NCI-H82 (cell line): ENCODE results near the gene RASAL2.

ENCODE experiments used
- DNase-seq: peaks from one replicate; lab custom pipeline; 2025; lab: John Stamatoyannopoulos, UW

The RASAL2 gene

GRCh38 chr1:178093951-178094738, at the start of gene RASAL2:
Gene RASAL2 (plus strand): TSS chr1:178094104. CDS start chr1:178094493, 389 bp downstream.
- DNase-seq = peak; percentile 84

- no peak for DNase-seq
Observed at GRCh38 chr1:178046591-178047270, 47.2 kb upstream of the RASAL2 start.

GRCh38 chr1:178047403-178048093, 46.4 kb upstream of the RASAL2 start:
- DNase-seq = no peak

- DNase-seq = no peak
Observed at GRCh38 chr1:178048426-178048825, 45.5 kb upstream of the RASAL2 start.

- DNase-seq = no peak
Observed at GRCh38 chr1:178048883-178049282, 45.0 kb upstream of the RASAL2 start.

- no peak for DNase-seq
Observed at GRCh38 chr1:178050084-178050483, 43.8 kb upstream of the RASAL2 start.

- DNase-seq = no peak
Observed at GRCh38 chr1:178051071-178051470, 42.8 kb upstream of the RASAL2 start.

- DNase-seq = no peak
Observed at GRCh38 chr1:178052650-178053461, 41.0 kb upstream of the RASAL2 start.

GRCh38 chr1:178055093-178055492, 38.8 kb upstream of the RASAL2 start:
- DNase-seq = peak; percentile 65

GRCh38 chr1:178055779-178056471, 38.0 kb upstream of the RASAL2 start:
- peak; percentile 31 for DNase-seq

GRCh38 chr1:178057141-178057765, 36.7 kb upstream of the RASAL2 start:
- no peak for DNase-seq

- DNase-seq = peak; percentile 35
Observed at GRCh38 chr1:178057912-178058534, 35.9 kb upstream of the RASAL2 start.

GRCh38 chr1:178060789-178061556, 32.9 kb upstream of the RASAL2 start:
- DNase-seq = no peak

GRCh38 chr1:178061620-178062019, 32.3 kb upstream of the RASAL2 start:
- DNase-seq = no peak

GRCh38 chr1:178064191-178064821, 29.6 kb upstream of the RASAL2 start:
- DNase-seq = no peak

GRCh38 chr1:178065250-178065649, 28.7 kb upstream of the RASAL2 start:
- no peak for DNase-seq

- DNase-seq = no peak
Observed at GRCh38 chr1:178066296-178066907, 27.5 kb upstream of the RASAL2 start.

GRCh38 chr1:178066908-178067614, 26.8 kb upstream of the RASAL2 start:
- no peak for DNase-seq
